Endothelial cell of umbilical vein (primary cell): ENCODE data around the gene EPB41L2. TPM values are rescaled to one million over a fixed set of nuclear protein-coding genes. Genes with fewer than 3 reads are reported as not detected.

ENCODE experiments used
- BruUV-seq: library from RNA; stranded (reverse); fragments of 400-500 nt; replicated peaks from 2 replicates; lab custom pipeline; 2021; lab: Mats Ljungman, UMichigan
- CTCF ChIA-PET: fragments of 300-600, 350-600 bp; sonication (Branson Sonifier 250); formaldehyde crosslinking; loops from one replicate; lab custom pipeline; 2021; ENCODE audit warnings: antibody characterized with exemption, inconsistent platforms; lab: Charles Lee
- POLR2A ChIA-PET: fragments of 300-600, 350-600 bp; sonication (Branson Sonifier 250); formaldehyde crosslinking; loops from one replicate; lab custom pipeline; 2021; ENCODE audit warnings: antibody characterized with exemption, inconsistent platforms; lab: Charles Lee
- DNase-seq: peaks from one replicate; pipeline ENCODE4 v3.0.0-alpha.2; 2011; ENCODE audit warnings: low read depth, low spot score
- FAIRE-seq: peaks from 2 replicates; lab custom pipeline; 2011; peaks lifted over from hg19 to GRCh38; lab: Jason Lieb, UNC
- H2AFZ ChIP-seq: 2 replicates; pipeline ENCODE4 v1.6.0; 2012; ENCODE audit warnings: low read depth, low read length, control low read depth, inconsistent platforms
- H3K27ac ChIP-seq: 2 replicates; pipeline ENCODE4 v1.5.1; 2011; ENCODE audit warnings: low read depth, mild to moderate bottlenecking, control low read depth, low read length, moderate library complexity; ENCODE audit not compliant: insufficient read depth
- H3K27me3 ChIP-seq, 2 experiments: 2 replicates each; pipeline versions ENCODE4 v1.6.0 to v1.6.1; 2011; ENCODE audit warnings: low read length in 2 of 2, mixed read lengths in 1 of 2; ENCODE audit not compliant: control insufficient read depth in 2 of 2, insufficient read depth in 2 of 2
- H3K36me3 ChIP-seq, 2 experiments: 2 replicates in 1 of 2; 3 replicates in 1 of 2; pipeline ENCODE4 v1.5.1; 2011; ENCODE audit warnings: low read length in 2 of 2, mild to moderate bottlenecking in 1 of 2, moderate library complexity in 1 of 2; ENCODE audit not compliant: control insufficient read depth in 2 of 2, insufficient read depth in 2 of 2; ENCODE audit errors: extremely low read depth in 1 of 2
- H3K4me1 ChIP-seq: 3 replicates; pipeline ENCODE4 v1.5.1; 2011; ENCODE audit warnings: mild to moderate bottlenecking, low read length; ENCODE audit not compliant: control insufficient read depth, insufficient read depth; ENCODE audit errors: extremely low read depth
- H3K4me2 ChIP-seq: 2 replicates; pipeline ENCODE4 v1.6.1; 2011; ENCODE audit warnings: low read length, control low read depth, mixed read lengths; ENCODE audit not compliant: insufficient read depth
- H3K4me3 ChIP-seq, 3 experiments: fragments of 200-600 bp in 1 of 3; sonication (generic), shearing (Covaris generic) in 1 of 3; replicated peaks in 1 of 3; 2 replicates each; pipeline ENCODE4 v1.5.1; 2011 to 2016; ENCODE audit warnings: control low read depth in 3 of 3, low read length in 3 of 3, mild to moderate bottlenecking in 2 of 3, inconsistent platforms in 1 of 3, low read depth in 1 of 3, moderate library complexity in 1 of 3; ENCODE audit not compliant: insufficient read depth in 1 of 3
- H3K79me2 ChIP-seq: 2 replicates; pipeline ENCODE4 v1.6.0; 2012; ENCODE audit warnings: low read length, inconsistent platforms; ENCODE audit not compliant: control insufficient read depth, insufficient read depth
- H3K9ac ChIP-seq: replicated peaks from 2 replicates; pipeline ENCODE3; 2011; ENCODE audit warnings: low read length, control low read depth; ENCODE audit not compliant: insufficient read depth; ENCODE audit errors: extremely low read depth
- H3K9me1 ChIP-seq: replicated peaks from 3 replicates; pipeline ENCODE4 v1.6.0; 2011; ENCODE audit warnings: mild to moderate bottlenecking, low read length; ENCODE audit not compliant: control insufficient read depth, insufficient read depth; ENCODE audit errors: extremely low read depth
- H3K9me3 ChIP-seq: replicated peaks from 2 replicates; pipeline ENCODE4 v1.5.1; 2012; ENCODE audit warnings: low read length, inconsistent platforms; ENCODE audit not compliant: control insufficient read depth, insufficient read depth
- H4K20me1 ChIP-seq: replicated peaks from 2 replicates; pipeline ENCODE3; 2011; ENCODE audit warnings: mild to moderate bottlenecking, low read length; ENCODE audit not compliant: control insufficient read depth, insufficient read depth; ENCODE audit errors: extremely low read depth
- EZH2 ChIP-seq: IDR thresholded peaks from 2 replicates; pipeline ENCODE4 v1.6.1; 2012; ENCODE audit warnings: borderline replicate concordance, low read depth, mild to moderate bottlenecking, moderate library complexity, low read length, inconsistent platforms; ENCODE audit not compliant: severe bottlenecking
- FOS ChIP-seq: IDR thresholded peaks from 2 replicates; pipeline ENCODE4 v1.6.1; 2011; ENCODE audit warnings: mild to moderate bottlenecking, low read length, moderate library complexity, borderline replicate concordance; ENCODE audit not compliant: insufficient read depth
- GATA2 ChIP-seq: IDR thresholded peaks from 2 replicates; pipeline ENCODE4 v1.7.0; 2011; ENCODE audit warnings: low read depth, mild to moderate bottlenecking, moderate library complexity, mixed read lengths, low read length; ENCODE audit not compliant: insufficient read length, insufficient read depth
- JUN ChIP-seq: IDR thresholded peaks from 2 replicates; pipeline ENCODE4 v1.6.1; 2011; ENCODE audit warnings: borderline replicate concordance, low read depth; ENCODE audit not compliant: insufficient read length, insufficient read depth
- MYC ChIP-seq: IDR thresholded peaks from one replicate; pipeline ENCODE4 v1.6.1; 2011; ENCODE audit warnings: mild to moderate bottlenecking, low read depth, low read length
- POLR2A ChIP-seq: IDR thresholded peaks from 2 replicates; pipeline ENCODE4 v1.6.1; 2012; ENCODE audit warnings: low read depth, mild to moderate bottlenecking, control low read depth, low read length
- POLR2AphosphoS5 ChIP-seq: IDR thresholded peaks from 2 replicates; pipeline ENCODE4 v1.6.1; 2012; ENCODE audit warnings: low read depth, mild to moderate bottlenecking, control low read depth, low read length, moderate library complexity; ENCODE audit not compliant: insufficient read depth
- dilution Hi-C: fragments of 300-500 bp; cut with MboI; formaldehyde crosslinking; loops from one replicate; pipeline ENCODE4 v1.15.0; 2019; ENCODE audit warnings: low sequenced_read_pairs; ENCODE audit not compliant: extremely low pct_ligation_motif_present
- intact Hi-C: fragments of 100-400 bp; cut with micrococcal nuclease; formaldehyde crosslinking; loops from one replicate; pipeline ENCODE4 v1.10.0; 2022
- polyA plus RNA-seq, 4 experiments: library from polyadenylated mRNA; depleted of rRNA in 3 of 4; stranded (reverse) in 3 of 4; unstranded in 1 of 4; fragments of >200 nt; gene quantifications; 2 replicates each; pipeline versions ENCODE4 v1.2.1 to v1.2.3, GENCODE V29; 2011 to 2012; ENCODE audit warnings: missing spikeins in 1 of 4
- total RNA-seq: library from RNA; stranded (reverse); gene quantifications from 2 replicates; pipeline ENCODE4 v1.2.3, GENCODE V29; 2021
- TF ChIP-seq, protein P1 (sequence below): IDR thresholded peaks from 2 replicates; pipeline ENCODE4 v1.6.1; 2011; ENCODE audit not compliant: insufficient read depth, insufficient read length
- TF ChIP-seq, protein P2 (sequence below), 2 donors: IDR thresholded peaks; 1 replicate in 1 of 2; 2 replicates in 1 of 2; pipeline ENCODE4 v1.5.1; 2011; ENCODE audit warnings: low read length in 2 of 2, mild to moderate bottlenecking in 2 of 2, moderate library complexity in 2 of 2, control low read depth in 1 of 2, inconsistent platforms in 1 of 2, low read depth in 1 of 2; ENCODE audit not compliant: insufficient read depth in 1 of 2; ENCODE audit errors: extremely low read depth in 1 of 2

The EPB41L2 gene
- total and polyA plus RNA-seq, 2 donors (not counting 3 experiments of a cell fraction or from before 2014, with no cell fraction given): 26.5 to 87.7 TPM

DNA sequence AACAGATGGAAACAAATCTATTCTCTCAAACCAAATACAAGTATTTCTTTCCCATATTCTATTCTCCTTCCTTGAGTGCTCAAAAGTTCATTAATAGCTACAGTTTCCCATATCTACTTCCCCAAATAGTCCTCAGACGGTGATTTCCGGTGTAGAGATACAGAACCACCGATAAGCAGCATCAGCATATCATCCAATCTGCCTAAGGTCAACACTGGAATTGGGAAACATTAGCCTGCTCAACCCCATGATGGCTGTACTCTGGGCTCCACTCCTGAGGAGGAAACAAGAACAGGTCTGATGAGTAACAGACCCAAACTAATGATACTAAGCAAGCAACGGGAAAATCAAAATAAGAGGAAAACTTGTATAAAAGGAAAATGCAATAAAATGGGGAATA, 115.6 kb downstream of the EPB41L2 start:
- Histone ChIP-seq H3K4me2 (no peak overlapping the region), H3K79me2 (peaks cover 12% of the 10 kb centered on the region), H3K4me1 (peaks cover 30% of the 10 kb centered on the region), H3K9me1 (no peaks in the 10 kb centered on the region), H3K36me3 (no peaks in the 10 kb centered on the region), H3K27ac (no peak overlapping the region), H2AFZ (no peak overlapping the region), H3K27me3 (no peaks in the 10 kb centered on the region), H3K9me3 (no peaks in the 10 kb centered on the region), H4K20me1 (no peaks in the 10 kb centered on the region), H3K4me3 (no peak overlapping the region), H3K9ac (no peak overlapping the region)
- TF ChIP-seq EZH2 (no peak), FOS (no peak), JUN (no peak), GATA2 (no peak), MYC (no peak)
- TF ChIP-seq, protein P1, sequence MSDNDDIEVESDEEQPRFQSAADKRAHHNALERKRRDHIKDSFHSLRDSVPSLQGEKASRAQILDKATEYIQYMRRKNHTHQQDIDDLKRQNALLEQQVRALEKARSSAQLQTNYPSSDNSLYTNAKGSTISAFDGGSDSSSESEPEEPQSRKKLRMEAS: no peak
- no TSS peak for BruUV-seq
- intact Hi-C loops: loop anchor here (5.0 kb wide), 1 partner anchor 65 kb away; no protein-coding TSS in a partner anchor
- CTCF ChIA-PET: interaction anchor here (0.9 to 1.4 kb wide), 2 partner anchors 20 to 75 kb away, joined by 3 to 4 read pairs; no protein-coding TSS in a partner anchor
- POLR2A ChIA-PET: no interaction called here
- dilution Hi-C loops: no loop called here
- DNase-seq (no peak), FAIRE-seq (no peak)

DNA sequence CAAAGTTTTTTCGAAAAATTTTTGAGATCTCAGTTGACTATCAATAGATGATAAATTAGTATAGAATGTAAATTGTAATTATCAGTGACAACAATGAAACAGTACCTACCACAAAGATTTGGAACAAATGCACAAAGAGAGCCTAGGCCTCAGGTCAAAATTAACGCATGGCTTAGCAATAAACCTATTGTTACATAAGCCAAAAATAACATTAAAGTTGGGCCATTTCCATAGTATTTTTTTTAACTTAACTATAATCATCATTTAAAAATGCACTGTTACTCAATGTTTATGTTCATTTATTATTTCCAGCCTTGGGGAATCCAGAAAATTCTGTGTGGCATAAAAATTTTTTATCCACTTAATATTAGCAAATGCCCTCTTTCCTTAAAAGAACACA, 117.0 kb downstream of the EPB41L2 start:
- Histone ChIP-seq H3K79me2 (peaks cover 14% of the 10 kb centered on the region), H3K27ac (peak overlapping the region; percentile 69), H3K9me1 (no peaks in the 10 kb centered on the region), H2AFZ (no peak overlapping the region), H3K4me1 (peaks cover 30% of the 10 kb centered on the region), H3K4me3 (no peak overlapping the region), H3K27me3 (no peaks in the 10 kb centered on the region), H3K9me3 (no peaks in the 10 kb centered on the region), H3K4me2 (peak overlapping the region; percentile 71), H3K36me3 (no peaks in the 10 kb centered on the region), H4K20me1 (no peaks in the 10 kb centered on the region), H3K9ac (peak overlapping the region; percentile 11)
- no TSS peak for BruUV-seq
- ChIA-PET CTCF (interaction anchor here (1.2 to 1.9 kb wide), 6 partner anchors 11 to 171 kb away, joined by 3 to 7 read pairs (median 4); no protein-coding TSS in a partner anchor), POLR2A (interaction anchor here (1.1 kb wide), 1 partner anchor 68 kb away, joined by 5 read pairs; no protein-coding TSS in a partner anchor)
- dilution Hi-C loops (no loop called here), intact Hi-C loops (loop anchor here (5.0 kb wide), 1 partner anchor 66 kb away; no protein-coding TSS in a partner anchor)
- TF ChIP-seq POLR2AphosphoS5 (no peak), POLR2A (no peak), JUN (no peak), EZH2 (no peak), FOS (no peak), MYC (no peak), GATA2 (no peak)
- TF ChIP-seq, protein P1: no peak
- TF ChIP-seq, protein P2, sequence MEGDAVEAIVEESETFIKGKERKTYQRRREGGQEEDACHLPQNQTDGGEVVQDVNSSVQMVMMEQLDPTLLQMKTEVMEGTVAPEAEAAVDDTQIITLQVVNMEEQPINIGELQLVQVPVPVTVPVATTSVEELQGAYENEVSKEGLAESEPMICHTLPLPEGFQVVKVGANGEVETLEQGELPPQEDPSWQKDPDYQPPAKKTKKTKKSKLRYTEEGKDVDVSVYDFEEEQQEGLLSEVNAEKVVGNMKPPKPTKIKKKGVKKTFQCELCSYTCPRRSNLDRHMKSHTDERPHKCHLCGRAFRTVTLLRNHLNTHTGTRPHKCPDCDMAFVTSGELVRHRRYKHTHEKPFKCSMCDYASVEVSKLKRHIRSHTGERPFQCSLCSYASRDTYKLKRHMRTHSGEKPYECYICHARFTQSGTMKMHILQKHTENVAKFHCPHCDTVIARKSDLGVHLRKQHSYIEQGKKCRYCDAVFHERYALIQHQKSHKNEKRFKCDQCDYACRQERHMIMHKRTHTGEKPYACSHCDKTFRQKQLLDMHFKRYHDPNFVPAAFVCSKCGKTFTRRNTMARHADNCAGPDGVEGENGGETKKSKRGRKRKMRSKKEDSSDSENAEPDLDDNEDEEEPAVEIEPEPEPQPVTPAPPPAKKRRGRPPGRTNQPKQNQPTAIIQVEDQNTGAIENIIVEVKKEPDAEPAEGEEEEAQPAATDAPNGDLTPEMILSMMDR (IDR thresholded peaks at IDR 0.05; ENCODE audit: extremely low read depth in 1 of 2, insufficient read depth in 1 of 2, low read depth in 1 of 2, low read length in 2 of 2): no peak
- FAIRE-seq: peak; percentile 8
- DNase-seq: peak; percentile 81
